Daoy (cell line): Measurements from ENCODE around the gene C18orf32. TPM values are rescaled to one million over a fixed set of nuclear protein-coding genes. Genes with fewer than 3 reads are reported as not detected.
"Not testable (repeated sequence)": the region's sequence is repeated elsewhere in the genome, so short reads cannot be mapped to it uniquely, and the experiment has no call there.

ENCODE experiments used
- DNase-seq: peaks from one replicate; pipeline ENCODE4 v3.0.0-alpha.2; 2015; ENCODE audit warnings: low read depth
- total RNA-seq: library from RNA; depleted of rRNA; stranded (reverse); fragments of >200 nt; shearing (Covaris generic); gene quantifications from 2 replicates; pipeline ENCODE4 v1.2.3, GENCODE V29; 2014; rRNA removed

Gene C18orf32
- 36.1 and 57.9 TPM in 2 replicates for total RNA-seq

GRCh38 chr18:49486953-49487710 is at the start of gene C18orf32:
C18orf32 (minus strand) TSS chr18:49487234; CDS start chr18:49483748, 3,486 bp downstream.
- DNase-seq: peak; percentile 96

- DNase-seq: no peak
These were observed 48.0 kb upstream of the C18orf32 start for GRCh38 chr18:49534846-49535601.

GRCh38 chr18:49531678-49532153 is 44.7 kb upstream of the C18orf32 start:
- no peak for DNase-seq

- no peak for DNase-seq
These were observed 42.6 kb upstream of the C18orf32 start for GRCh38 chr18:49529596-49529995.

GRCh38 chr18:49527631-49528327 is 40.7 kb upstream of the C18orf32 start:
- DNase-seq: no peak

GRCh38 chr18:49525981-49526380 is 38.9 kb upstream of the C18orf32 start:
- no peak for DNase-seq

GRCh38 chr18:49524951-49525350 is 37.9 kb upstream of the C18orf32 start:
- no peak for DNase-seq

GRCh38 chr18:49524349-49524748 is 37.3 kb upstream of the C18orf32 start:
- no peak for DNase-seq

- DNase-seq: not testable (repeated sequence)
These were observed 36.6 kb upstream of the C18orf32 start for GRCh38 chr18:49523580-49524093.

GRCh38 chr18:49521216-49521835 is 34.3 kb upstream of the C18orf32 start:
- DNase-seq: peak; percentile 6

- peak; percentile 15 for DNase-seq
These were observed 33.7 kb upstream of the C18orf32 start for GRCh38 chr18:49520661-49521145.

- DNase-seq: no peak
These were observed 32.3 kb upstream of the C18orf32 start for GRCh38 chr18:49519101-49519971.

GRCh38 chr18:49517483-49517882 is 30.4 kb upstream of the C18orf32 start:
- no peak for DNase-seq

- DNase-seq: no peak
These were observed 28.5 kb upstream of the C18orf32 start for GRCh38 chr18:49515516-49515915.

GRCh38 chr18:49515003-49515402 is 28.0 kb upstream of the C18orf32 start:
- not testable (repeated sequence) for DNase-seq

- no peak for DNase-seq
These were observed 27.5 kb upstream of the C18orf32 start for GRCh38 chr18:49514577-49514976.

- not testable (repeated sequence) for DNase-seq
These were observed 25.8 kb upstream of the C18orf32 start for GRCh38 chr18:49512876-49513275.

- DNase-seq: peak; percentile 56
These were observed 23.5 kb upstream of the C18orf32 start for GRCh38 chr18:49510393-49511115.

GRCh38 chr18:49506438-49506837 is 19.4 kb upstream of the C18orf32 start:
- not testable (repeated sequence) for DNase-seq

GRCh38 chr18:49503931-49504330 is 16.9 kb upstream of the C18orf32 start:
- DNase-seq: no peak
